ENCODE data around the gene ANXA4.
"Not testable (repeated sequence)": the region's sequence is repeated elsewhere in the genome, so short reads cannot be mapped to it uniquely, and the experiment has no call there.

The ANXA4 gene

DNA sequence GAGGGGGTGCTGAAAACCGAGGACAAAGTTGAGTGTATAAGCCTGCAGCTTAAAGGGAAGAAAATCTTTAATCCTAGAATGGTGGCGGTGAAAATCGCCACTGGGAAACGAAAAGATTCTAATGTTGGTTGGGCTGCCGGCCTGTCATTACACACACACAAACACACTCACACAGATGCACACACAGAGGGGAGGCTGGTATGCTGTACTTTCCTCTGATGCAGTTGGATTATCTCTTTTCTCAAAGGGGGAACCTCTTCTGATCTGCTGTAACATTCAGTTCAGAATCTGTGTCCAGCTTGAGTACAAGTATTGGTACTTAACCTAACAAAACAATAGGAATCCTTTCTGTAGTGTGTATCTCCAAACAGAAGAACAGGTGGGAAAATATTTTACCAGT, 39.0 kb downstream of the ANXA4 start:
- FAIRE-seq = no peak

- no peak for FAIRE-seq
Measured at GRCh38 chr2:69781321-69782248, 39.7 kb downstream of the ANXA4 start.

- no peak for FAIRE-seq
Measured at GRCh38 chr2:69784228-69784627, 42.3 kb downstream of the ANXA4 start.

DNA sequence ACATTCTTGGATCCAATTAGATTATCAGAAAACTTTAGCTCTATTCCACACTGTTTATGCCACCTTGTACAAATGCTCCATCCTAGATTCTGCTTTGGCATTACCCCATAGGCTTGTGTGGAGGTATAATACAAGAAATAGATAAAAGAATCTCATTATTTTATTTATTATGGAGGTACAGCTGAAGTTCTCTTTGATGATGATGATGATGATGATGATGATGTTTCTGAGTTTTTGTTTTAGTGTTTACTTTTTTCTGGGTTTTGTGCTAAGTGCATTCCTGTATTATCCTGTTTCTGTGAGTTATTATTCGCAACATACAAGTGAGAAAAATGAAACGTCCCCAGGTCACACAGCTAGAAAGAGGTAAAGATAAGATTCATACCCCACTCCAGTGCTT, 43.4 kb downstream of the ANXA4 start:
- no peak for FAIRE-seq

GRCh38 chr2:69786052-69786560, 44.2 kb downstream of the ANXA4 start:
- no peak for FAIRE-seq

DNA sequence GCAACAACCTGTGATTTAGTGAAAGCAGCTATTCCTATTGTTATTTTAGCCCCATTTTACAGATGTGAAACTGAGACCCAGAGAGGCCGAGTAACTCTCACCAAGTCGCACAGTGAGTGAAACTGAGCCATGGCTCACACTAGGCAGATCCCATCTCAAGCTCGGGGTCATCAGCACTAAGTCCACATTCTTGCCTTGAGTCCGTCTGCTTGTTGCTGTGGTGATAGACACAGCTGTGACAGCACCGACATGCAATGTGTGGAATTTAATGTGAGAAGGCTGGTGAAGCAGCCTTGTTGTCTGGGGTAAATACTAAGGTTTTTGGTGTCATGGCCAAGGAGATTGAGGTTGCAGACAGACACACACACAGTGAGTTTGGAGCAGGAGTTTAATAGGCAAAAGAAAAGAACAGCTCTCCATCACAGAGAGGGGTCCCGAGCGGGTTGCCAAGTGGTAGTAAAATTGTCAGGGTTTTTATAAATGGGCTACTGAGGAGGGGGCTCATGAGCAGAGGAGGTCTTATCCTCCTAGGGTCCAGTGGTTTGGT, 47.3 kb downstream of the ANXA4 start:
- FAIRE-seq = no peak

DNA sequence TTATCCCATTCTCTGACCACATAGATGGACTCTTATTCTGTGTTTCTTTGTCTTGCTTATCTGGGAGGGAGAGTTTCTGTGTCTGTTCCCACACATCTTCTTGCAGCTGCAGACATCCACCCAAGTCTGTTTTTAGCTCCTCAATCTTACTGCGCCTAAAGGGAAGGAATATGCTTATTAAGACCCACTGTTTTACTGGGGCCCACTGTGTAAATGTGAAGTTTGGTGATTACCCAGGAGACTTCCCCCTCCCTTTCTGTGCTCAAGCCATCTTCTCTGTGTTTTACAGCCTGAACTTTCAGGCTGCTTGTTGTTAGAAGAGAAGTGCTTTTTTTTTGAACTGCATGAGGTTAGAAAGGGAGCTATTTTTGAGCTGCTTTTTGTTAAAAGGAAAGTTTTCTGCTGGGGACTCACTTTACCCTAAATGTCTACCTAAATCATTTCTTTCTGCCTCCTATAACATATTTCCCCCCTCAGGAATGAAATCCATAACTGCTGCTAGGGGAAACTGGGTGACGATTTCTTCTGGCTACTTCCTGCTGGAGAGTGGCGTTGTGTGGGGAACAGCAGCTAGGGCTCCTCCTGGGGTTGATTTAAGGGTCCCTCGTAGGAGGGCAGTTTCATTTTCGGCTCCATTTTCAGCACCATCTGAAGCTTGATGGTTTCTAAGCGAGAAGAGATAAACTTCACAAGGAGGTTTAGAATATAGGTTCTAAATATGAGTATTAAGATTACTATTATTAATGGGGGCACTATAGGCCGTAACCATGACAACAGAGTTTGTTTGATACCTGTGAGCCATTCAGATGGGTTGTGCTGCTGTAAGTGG, 48.1 kb downstream of the ANXA4 start:
- FAIRE-seq = no peak

- no peak for FAIRE-seq
Measured at GRCh38 chr2:69790601-69790959, 48.6 kb downstream of the ANXA4 start.

DNA sequence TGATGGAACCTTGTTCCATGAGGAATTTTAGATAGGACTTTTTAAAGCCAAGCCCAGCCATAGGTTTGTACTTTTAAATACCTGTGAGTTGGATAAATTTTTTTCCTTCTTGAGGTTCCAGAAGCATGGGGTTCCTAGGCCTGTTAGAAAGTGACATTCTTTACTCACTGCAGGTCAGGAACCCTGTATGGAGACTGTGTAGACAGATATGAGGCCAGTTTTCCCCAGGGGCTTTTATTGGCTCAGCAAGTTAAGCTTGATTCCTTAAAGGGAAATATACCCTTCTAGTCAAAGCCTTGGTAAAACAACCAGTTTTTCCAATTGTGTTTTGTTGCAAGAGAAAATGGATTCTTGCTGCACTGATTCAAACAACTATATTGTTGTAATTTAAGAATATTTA, 49.1 kb downstream of the ANXA4 start:
- no peak for FAIRE-seq

- FAIRE-seq = no peak
Measured at GRCh38 chr2:69796174-69796573, 54.2 kb downstream of the ANXA4 start.

- FAIRE-seq = no peak
Measured at GRCh38 chr2:69797235-69797634, 55.3 kb downstream of the ANXA4 start.

DNA sequence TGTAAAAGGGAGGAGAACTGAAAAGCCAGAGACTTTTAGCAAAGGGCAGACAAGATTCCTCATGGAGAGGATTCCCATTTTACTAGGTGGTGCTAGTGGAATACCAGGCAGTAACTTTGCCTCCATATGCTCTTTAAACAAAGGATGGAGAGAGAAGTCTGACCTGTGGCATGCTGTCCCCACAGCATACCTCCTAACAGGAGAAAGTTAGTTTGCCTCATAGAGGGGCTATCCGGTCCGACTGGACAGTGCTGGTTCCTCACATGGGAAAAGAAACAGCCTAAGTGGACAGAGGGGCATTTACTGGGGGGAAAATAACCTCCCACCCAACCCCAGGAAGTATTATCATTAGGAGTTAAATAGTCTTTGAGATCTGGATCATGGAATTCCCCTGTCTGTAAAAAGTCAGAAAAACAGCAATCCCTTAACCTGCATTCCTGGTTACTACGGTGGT, 55.9 kb downstream of the ANXA4 start:
- no peak for FAIRE-seq

DNA sequence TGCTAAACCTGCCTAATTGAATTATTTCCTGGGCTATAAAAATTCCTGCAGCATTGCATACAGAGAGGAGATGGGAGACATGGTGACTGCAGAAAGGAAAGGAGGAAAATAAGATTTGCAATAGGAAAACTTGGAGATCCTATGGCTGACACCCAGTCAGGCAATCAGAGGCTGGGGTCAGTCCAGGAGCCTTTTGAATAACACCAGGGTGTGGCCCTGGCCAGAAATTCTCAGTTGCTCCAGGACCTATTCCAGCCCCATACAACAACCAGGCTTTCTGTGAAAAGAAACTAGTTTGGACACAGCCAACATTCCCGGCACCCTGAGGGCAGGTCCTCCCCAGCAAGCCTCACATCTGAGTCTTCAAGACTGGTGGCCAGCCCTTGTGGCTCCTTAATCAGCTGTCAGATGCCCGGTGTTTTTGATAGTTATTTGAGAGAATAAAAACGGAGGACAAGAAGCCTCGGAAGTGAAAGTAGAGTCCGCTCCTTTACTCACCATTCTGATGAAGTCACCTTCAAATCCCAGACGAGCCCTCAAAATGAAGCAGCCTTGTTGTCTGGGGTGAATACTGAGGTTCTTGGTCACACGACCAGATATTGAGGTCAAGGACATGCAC, 56.5 kb downstream of the ANXA4 start:
- no peak for FAIRE-seq

- no peak for FAIRE-seq
Measured at GRCh38 chr2:69798909-69799526, 57.1 kb downstream of the ANXA4 start.

GRCh38 chr2:69801745-69802290, 59.9 kb downstream of the ANXA4 start:
- FAIRE-seq = no peak

GRCh38 chr2:69802781-69803367, 60.9 kb downstream of the ANXA4 start:
- not testable (repeated sequence) for FAIRE-seq

DNA sequence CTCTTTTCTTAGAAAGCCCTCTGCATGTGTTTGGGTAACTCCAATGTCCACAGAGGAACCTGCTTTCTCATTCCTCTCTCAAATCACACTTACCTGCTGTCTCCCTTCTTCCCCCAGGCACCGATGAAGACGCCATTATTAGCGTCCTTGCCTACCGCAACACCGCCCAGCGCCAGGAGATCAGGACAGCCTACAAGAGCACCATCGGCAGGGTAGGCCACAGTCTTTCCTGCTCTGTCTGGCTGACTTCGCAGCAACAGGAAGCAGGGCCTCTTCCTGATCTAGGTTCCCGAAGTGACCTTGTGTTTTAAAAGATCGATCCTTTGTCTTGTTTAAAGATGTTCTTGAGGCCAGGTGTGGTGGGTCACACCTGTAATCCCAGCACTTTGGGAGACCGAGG, 62.5 kb downstream of the ANXA4 start:
- FAIRE-seq = no peak

DNA sequence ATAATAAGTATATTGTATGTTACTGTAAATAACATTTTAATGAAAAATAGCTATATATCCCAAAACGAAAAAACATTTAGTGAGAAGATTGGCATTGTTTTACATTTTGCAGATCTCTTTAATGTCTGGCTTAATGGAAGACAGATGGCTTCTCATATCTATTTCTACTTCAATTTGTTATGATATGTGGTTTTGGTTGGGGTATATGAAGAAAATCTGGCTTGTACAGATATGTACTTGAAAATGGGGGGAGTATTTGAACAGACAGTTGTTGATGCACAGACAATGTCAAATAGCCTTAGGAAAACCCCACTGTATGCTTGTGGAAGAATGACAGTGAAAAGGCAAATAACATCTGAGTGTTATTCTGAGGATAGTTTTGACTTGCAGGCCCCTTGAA, 64.0 kb downstream of the ANXA4 start:
- FAIRE-seq = no peak

- FAIRE-seq = no peak
Measured at GRCh38 chr2:69807821-69808540, 66.0 kb downstream of the ANXA4 start.

GRCh38 chr2:69810550-69810949, 68.6 kb downstream of the ANXA4 start:
- FAIRE-seq = no peak

- no peak for FAIRE-seq
Measured at GRCh38 chr2:69811018-69811417, 69.1 kb downstream of the ANXA4 start.
